ENCODE measurements around the gene PBRM1. TPM values are rescaled to one million over a fixed set of nuclear protein-coding genes. Genes with fewer than 3 reads are reported as not detected.

PBRM1 gene
- total RNA-seq, 1 donor from 2014 or later = 67.1 TPM

- Histone ChIP-seq H3K4me1 (peaks cover 10% of the 10 kb centered on the region), H3K4me3 (no peak overlapping the region), H3K9me3 (no peaks in the 10 kb centered on the region), H3K27ac (no peak overlapping the region), H3K36me3 (no peaks in the 10 kb centered on the region), H3K27me3 (no peaks in the 10 kb centered on the region)
- intact Hi-C loops (cut with DNase I) = no loop called here
- no peak for TF ChIP-seq CTCF (IDR thresholded peaks at IDR 0.05)
- DNase-seq (no peak), ATAC-seq (no peak)
Observed at GRCh38 chr3:52501046-52501445, 184.7 kb downstream of the PBRM1 start.

GRCh38 chr3:52498137-52499054, 187.3 kb downstream of the PBRM1 start:
- Histone ChIP-seq H3K9me3 (no peaks in the 10 kb centered on the region), H3K36me3 (no peaks in the 10 kb centered on the region), H3K27ac (no peak overlapping the region), H3K4me1 (peaks cover 22% of the 10 kb centered on the region), H3K27me3 (no peaks in the 10 kb centered on the region), H3K4me3 (no peak overlapping the region)
- DNase-seq = peak; percentile 79
- peak; percentile 78 for ATAC-seq
- intact Hi-C loops (cut with DNase I) = no loop called here
- TF ChIP-seq CTCF (IDR thresholded peaks at IDR 0.05) = no peak

GRCh38 chr3:52495777-52496602, 189.7 kb downstream of the PBRM1 start:
- intact Hi-C loops (cut with DNase I) = no loop called here
- Histone ChIP-seq H3K4me3 (peak overlapping the region; percentile 49), H3K36me3 (peaks cover 23% of the 10 kb centered on the region), H3K4me1 (peaks cover 34% of the 10 kb centered on the region), H3K9me3 (no peaks in the 10 kb centered on the region), H3K27ac (peak overlapping the region; percentile 85), H3K27me3 (no peaks in the 10 kb centered on the region)
- ATAC-seq = peak; percentile 32
- no peak for TF ChIP-seq CTCF (IDR thresholded peaks at IDR 0.05)
- DNase-seq = no peak

Other genes with a start within 250 kb of the PBRM1 start
- gene SEMA3G, start 240.8 kb downstream of the PBRM1 start, total RNA-seq = 27.6 TPM
- gene TNNC1, start 231.9 kb downstream of the PBRM1 start, total RNA-seq = 88.9 TPM
- 94.6 TPM for gene NISCH, start 230.3 kb downstream of the PBRM1 start, total RNA-seq
- 152 TPM for gene STAB1, start 190.6 kb downstream of the PBRM1 start, total RNA-seq
- 39.7 TPM for gene NT5DC2, start 152.1 kb downstream of the PBRM1 start, total RNA-seq
- gene UQCC5, start 149.3 kb downstream of the PBRM1 start, total RNA-seq = 16.6 TPM
- gene GNL3, start 119 bp upstream of the PBRM1 start, total RNA-seq = 50.6 TPM
- 44.9 TPM for gene GLT8D1, start 19.9 kb upstream of the PBRM1 start, total RNA-seq
- 76.0 TPM for gene SPCS1, start 20.2 kb upstream of the PBRM1 start, total RNA-seq
- gene NEK4, start 85.0 kb upstream of the PBRM1 start, total RNA-seq = 27.2 TPM
- gene ITIH1, start 91.7 kb upstream of the PBRM1 start, total RNA-seq = not detected
- 9.5 TPM for gene ITIH3, start 108.9 kb upstream of the PBRM1 start, total RNA-seq
- 26.9 TPM for gene ITIH4, start 144.8 kb upstream of the PBRM1 start, total RNA-seq
- 5.4 TPM for gene MUSTN1, start 149.1 kb upstream of the PBRM1 start, total RNA-seq
- gene STIMATE, start 211.6 kb upstream of the PBRM1 start, total RNA-seq = 34.7 TPM

Data from upper lobe of right lung (tissue), 1 donor.